Kasumi-1 (cell line): ENCODE data around the gene SLC26A11.
A peak's percentile ranks its signal among the peaks of the same experiment; 100 is the strongest.
"Not testable (repeated sequence)": the region's sequence is repeated elsewhere in the genome, so short reads cannot be mapped to it uniquely, and the experiment has no call there.

Experiments used
- DNase-seq, 2 experiments: peaks; one replicate each; lab custom pipeline; 2025; lab: John Stamatoyannopoulos, UW

SLC26A11 gene

DNA sequence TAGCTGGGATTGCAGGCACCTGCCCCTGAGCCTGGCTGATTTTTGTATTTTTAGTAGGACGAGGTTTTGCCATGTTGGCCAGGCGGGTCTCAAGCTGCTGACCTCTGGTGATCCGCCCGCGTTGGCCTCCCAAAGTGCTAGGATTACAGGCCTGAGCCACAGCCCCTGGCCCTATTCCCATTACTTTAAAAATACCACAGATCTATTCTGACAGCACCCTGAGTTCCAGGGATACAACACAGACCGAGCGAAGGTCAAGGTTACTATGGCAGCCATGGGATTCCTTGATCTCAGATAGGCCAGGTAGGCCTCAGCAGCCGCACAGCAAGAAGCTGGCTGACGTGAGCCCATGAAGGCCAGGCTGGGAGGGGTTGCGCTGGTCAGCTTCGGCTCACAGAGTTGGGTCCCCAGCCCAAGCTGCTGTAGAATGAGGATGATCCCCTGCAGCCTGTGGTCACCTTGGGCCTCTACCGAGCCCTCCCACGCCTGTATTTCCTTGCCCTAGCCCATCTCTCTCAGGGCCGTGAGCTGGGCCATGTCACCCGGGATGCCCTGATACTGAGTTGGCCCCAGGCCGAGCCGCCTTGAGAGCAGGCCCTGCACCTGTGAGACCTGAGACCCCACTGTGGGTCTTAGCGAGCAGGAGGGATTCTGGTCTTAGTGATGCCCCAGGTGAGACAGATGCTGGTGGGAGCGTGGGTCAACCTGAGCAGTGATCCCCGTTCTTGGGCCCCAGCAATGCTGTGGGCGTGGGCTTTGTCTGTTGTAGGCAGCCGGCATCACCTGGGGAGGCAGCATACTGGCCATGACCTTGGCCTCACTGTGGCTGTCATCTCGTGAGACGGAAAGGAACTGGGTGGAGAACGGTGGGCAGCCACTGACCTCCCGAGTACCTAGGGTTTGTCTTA is 23.6 kb downstream of the SLC26A11 start:
- no peak for DNase-seq

DNA sequence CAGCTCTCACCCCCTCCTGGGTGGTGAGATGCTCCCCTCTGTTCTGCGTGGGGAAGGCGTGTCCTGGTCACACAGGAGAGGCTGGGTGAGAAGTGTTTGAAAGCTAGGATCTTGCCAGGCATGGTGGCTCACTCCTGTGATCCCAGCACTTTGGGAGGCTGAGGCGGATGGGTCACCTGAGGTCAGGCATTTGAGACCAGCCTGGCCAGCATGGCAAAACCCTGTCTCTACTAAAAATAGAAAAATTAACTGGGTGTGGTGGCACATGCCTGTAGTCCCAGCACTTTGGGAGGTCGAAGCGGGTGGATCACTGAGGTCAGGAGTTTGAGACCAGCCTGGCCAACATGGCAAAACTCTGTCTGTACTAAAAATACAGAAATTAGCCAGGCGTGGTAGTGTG is 24.2 kb downstream of the SLC26A11 start:
- not testable (repeated sequence) for DNase-seq

DNA sequence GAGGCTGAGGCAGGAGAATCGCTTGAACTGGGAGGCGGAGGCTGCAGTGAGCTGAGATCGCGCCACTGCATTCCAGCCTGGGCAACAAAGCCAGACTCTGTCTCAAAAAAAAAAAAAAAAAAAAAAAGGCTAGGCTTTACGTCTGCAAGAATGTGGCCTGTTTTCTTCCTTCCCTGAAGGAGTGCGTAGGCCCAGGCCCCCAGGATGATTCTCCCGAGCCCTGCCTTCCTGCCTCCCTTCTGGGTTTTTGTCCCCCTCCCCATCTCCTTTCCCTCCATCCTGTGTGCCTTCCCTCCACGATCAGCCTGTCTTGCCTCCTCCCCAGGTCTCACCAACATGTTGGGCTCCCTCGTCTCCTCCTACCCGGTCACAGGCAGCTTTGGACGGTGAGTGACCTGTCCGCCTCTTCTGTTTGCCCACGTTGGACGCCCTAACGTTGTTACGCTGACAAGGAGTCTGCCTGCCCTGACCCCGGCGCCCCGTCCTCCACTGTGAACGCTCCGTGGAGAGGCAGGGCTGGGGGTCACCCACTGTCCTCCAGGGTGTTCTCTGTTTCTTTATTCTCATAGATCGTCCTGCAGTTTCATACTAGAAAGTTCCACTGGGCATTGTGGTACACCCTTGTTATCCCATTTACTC is 24.8 kb downstream of the SLC26A11 start:
- DNase-seq: no peak

DNA sequence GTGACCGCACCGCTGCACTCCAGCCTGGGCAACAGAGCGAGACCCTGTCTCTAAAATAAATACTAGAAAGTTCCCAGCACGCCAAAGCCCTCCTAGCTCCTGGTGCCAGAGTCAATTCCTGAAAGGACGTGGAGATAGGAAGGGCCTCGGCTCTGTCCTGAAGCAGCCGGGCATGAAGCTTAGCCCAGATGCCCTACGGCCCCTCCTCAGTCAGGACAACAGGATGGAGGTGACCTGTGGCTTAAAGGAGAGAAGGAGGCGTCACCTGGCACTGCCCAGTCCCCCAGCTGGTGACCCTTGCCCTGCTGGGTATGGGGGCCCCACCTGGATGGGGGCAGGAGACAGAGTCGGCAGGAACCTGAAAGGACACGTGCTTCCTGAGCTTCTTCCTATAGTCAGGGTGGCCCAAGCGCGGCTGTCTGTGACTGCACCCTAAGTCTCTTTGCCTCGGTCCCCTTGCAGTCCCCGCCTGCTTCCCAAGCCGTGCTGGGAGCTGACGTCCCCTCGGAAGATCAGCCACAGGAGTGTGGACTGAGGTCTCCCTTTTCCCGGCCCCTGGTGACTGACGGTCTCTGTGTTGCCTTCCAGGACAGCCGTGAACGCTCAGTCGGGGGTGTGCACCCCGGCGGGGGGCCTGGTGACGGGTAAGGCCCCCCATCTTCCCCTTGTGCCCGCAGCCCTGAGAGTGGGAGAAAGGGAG is 25.5 kb downstream of the SLC26A11 start:
- no peak for DNase-seq

DNA sequence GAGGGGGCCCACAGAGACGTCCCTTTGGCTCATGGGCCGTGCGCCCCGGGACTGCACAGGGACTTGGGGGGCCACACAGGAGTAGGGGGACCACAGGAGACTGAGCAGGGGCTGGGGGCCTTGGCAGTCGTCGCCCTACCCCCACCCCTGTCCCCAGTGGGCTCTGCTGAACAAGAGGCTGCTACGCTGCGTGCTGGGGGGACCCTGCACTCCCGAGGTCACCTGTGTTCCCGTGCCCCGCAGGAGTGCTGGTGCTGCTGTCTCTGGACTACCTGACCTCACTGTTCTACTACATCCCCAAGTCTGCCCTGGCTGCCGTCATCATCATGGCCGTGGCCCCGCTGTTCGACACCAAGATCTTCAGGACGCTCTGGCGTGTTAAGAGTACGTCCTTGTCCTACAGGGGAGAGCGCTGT is 26.0 kb downstream of the SLC26A11 start:
- DNase-seq: no peak

DNA sequence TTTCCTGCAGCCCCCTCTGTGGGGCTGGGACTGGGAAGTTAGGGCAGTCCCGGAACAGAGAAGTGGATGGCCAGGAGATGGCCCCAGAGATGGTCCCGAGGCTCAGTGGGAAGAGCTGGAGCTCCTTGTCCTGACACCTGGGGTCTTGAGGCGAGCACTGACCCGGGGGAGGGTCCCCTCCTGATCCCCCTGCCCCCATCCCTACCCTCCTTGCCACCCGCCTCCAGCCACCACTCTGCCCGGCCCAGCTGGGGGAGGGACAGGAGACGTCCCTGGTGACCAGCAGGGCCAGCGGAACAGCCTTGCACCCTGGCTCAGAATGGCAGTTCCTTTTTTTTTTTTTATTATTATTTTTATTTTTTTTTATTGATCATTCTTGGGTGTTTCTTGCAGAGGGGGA is 26.5 kb downstream of the SLC26A11 start:
- no peak for DNase-seq

DNA sequence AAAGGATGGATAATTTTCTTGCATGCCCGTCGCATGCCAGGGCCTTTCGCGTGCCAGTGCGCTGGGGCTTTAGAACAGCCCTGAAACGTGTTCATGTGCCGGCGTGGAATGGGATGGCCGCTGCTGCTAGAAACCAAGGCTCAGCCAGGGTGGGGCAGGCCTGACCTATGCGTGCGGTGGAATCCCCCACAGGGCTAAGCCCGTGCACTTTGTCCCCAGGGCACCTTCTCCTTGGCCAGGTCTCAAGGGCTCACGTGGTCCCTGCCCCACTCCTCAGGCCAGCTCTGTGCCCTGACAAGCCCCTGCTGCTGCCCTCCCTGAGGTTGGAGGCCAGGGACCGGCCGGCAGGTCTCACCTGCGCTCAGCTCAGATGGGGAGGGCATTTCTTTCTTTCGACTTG is 27.3 kb downstream of the SLC26A11 start:
- no peak for DNase-seq

DNA sequence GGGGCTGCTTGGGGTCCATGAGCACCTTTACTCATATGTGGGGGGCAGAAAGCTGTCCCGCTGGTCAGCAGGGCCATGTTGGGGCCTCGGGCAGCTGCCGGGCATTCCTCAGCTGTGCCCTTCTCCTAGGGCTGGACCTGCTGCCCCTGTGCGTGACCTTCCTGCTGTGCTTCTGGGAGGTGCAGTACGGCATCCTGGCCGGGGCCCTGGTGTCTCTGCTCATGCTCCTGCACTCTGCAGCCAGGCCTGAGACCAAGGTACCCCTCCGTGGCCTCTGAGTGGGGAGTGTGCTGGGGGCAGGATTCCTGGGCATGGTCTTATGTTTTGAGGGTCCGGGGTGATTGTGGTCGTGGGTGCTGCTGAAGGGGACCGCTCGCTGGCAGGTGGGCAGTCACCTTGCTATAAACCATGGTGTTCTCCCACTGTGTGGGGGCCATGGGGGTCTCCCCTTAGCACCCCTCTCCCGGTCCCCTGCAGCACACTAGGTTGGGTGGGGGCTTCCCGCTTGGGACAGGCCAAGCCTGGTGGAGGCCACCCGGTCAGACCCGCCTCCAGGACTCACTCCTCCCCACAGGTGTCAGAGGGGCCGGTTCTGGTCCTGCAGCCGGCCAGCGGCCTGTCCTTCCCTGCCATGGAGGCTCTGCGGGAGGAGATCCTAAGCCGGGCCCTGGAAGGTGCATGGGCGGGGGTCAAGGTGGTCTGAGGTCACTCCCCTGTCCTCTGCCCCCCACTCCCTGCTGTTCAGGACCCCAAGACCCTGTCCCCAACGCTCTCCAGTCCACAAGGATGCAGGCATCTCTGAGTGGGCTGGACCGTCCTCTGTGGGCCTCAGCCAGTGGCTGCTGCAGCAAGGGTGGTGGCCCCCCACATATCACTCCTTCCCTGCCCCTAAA is 28.0 kb downstream of the SLC26A11 start:
- DNase-seq: no peak

DNA sequence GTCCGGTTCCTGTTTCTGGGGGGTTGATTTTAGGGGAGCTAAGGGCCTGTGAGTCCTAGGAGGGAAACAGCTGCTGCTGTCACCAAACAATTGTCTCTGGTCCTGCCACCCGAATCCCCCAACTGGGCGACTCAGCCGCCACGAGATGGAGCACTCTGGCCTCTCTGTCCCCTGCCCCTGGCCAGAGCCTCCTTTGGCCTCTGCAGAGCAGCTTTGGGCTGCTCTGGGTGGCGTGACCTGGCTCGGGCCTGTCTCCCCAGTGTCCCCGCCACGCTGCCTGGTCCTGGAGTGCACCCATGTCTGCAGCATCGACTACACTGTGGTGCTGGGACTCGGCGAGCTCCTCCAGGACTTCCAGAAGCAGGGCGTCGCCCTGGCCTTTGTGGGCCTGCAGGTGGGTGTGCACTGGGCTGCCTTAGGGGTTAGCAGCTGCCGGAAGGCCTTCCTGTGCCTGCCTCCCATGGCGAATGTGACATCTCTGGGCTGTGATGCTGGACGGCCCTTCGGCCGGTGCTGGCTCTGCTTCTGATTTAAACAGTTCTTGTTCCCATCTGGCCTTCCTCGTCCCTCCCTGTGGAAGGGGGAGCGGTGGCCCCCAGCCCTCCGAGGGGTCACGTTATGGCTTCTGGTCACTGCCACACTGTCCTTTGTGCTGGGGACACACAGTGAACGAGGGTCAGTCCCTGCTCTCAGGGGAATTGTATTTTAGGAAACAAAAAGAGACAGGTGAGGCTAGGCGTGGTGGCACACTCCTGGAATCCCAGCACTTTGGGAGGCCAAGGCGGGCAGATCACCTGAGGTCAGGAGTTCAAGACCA is 28.9 kb downstream of the SLC26A11 start:
- DNase-seq: no peak

DNA sequence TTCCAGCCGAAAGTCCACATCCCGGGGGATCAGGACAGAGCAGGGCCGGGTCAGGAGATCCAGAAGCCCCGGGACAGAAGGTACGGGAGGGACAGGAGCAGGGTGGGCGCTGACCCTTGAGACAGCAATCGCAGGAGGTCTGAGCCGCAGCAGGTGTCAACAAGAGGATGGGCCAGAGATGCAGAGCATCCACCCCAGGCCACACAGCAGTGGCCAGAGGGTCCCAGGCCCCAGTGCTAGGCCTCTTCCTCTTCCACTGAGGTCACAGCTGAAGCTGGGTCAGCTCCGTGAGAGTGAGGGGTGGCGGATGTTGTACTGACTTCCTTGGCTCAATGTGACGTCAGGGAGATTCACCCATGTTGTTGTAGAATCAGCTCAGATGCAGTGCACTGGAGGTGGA is 31.7 kb downstream of the SLC26A11 start:
- DNase-seq: no peak

DNA sequence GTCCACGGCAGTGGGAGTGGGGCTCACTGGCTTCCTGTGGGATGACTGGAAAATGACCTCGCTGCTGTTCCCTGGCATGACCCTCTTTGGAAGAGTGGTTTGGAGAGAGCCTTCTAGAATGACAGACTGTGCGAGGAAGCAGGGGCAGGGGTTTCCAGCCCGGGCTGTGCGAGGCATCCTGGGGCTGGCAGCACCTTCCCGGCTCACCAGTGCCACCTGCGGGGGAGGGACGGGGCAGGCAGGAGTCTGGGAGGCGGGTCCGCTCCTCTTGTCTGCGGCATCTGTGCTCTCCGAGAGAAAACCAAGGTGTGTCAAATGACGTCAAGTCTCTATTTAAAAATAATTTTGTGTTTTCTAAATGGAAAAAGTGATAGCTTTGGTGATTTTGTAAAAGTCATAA is 32.6 kb downstream of the SLC26A11 start:
- DNase-seq: peak; percentile 24 to 66

DNA sequence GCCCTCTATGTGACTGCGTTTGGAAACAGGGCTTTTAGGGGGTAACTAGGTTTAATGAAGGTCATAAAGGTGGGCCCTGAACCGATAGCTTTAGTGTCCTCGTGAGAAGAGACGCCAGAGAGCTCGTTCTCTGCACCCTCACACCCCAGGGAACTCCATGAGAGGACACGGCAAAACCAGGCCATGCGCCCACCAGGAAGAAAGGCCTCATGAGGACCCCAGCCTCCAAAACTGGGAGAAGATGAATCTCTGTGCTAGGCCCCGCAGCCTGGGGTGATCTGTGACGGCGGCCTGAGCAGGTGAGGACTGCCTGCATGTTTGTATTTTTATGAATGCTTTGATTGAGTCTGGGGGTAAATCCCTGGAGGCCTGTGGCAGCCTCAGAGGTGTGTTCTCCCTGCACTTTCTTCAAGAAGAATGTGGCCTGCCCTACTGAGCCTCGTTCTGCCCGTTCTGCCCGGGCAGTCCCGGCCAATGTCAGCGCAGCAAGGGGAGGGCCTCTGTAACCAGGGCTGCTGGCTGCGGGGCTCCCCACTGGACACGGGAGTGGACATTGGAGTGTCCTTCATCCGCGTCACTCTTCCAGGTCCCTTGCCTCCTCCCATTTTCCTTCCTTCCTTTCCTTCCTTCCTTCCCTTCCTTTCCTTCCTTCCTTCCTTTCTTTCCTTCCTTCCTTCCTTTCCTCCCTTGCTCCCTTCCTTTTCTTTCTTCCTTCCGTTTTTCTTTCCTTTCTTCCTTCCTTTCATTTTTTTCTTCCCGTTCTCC is 33.6 kb downstream of the SLC26A11 start:
- no peak for DNase-seq

DNA sequence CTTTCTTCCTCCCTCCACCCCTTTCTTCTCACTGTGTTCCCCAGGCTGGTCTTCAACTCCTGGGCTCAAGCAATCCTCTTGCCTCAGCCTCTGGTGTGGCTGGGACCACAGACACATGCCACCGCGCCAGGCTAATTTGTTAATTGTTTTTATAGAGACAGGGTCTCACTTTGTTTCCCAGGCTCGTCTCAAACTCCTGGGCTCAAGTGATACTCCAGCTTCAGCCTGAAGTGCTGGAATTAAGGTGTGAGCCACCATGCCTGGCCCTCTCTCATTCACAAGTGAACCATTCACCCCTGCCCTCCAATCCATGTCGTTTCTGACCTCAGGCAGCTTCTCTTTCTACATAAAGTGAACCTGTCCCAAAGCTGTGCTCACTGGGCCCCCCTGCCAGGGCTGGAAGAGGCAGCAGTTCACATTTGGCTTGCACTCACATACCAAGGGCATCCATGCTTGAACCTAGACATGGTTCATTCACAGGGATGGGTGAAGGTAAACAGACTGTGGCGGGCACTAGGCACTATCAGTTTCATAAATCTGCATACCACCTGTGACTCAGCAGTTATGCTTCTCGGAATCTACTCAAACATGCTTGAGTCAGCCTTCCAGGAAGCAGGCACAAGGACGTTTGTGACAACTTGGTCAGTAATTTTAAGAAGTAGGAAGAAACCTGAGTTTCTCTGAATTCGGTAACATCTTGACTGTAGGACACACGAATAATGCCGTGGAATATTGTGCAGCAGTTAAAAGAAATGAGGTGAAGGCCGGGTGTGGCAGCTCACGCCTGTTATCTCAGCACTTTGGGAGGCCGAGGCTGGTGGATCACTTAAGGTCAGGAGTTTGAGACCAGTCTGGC is 34.4 kb downstream of the SLC26A11 start:
- no peak for DNase-seq

DNA sequence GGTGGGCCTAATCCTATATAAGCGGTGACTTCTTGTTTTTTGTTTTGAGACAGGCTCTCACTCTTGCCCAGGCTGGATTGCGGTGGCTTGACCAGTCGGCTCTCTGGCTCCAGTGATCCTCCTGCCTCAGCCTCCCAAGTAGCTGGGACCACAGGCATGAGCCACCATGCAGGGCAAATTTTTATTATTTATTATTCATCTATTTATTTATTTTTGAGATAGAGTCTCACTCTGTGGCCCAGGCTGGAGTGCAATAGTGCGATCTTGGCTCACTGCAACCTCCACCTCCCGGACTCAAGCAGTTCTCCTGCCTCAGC is 35.8 kb downstream of the SLC26A11 start:
- no peak for DNase-seq

DNA sequence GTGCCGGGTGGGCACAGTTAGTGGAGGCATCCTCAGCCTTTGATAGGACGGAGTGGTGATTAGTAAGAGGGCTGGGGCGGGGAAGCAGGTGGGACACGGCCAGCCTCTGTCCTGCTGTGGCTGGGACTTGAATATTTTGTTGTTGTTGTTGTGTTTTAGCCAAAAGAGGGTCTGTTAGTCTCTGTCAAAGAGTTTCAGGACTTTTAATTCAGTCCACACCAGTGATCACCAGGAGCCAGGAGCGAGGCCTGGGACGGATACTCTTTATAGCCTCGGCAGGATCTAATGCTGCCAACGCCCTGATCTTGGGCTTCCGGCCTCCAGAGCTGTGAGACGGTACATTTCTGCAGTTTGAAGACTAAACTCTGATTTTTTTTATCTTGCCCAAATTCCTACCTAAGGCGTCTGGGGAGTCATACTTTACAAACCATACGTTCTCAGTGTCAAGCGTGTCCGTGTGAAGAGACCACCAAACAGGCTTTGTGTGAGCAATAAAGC is 37.5 kb downstream of the SLC26A11 start:
- no peak for DNase-seq

DNA sequence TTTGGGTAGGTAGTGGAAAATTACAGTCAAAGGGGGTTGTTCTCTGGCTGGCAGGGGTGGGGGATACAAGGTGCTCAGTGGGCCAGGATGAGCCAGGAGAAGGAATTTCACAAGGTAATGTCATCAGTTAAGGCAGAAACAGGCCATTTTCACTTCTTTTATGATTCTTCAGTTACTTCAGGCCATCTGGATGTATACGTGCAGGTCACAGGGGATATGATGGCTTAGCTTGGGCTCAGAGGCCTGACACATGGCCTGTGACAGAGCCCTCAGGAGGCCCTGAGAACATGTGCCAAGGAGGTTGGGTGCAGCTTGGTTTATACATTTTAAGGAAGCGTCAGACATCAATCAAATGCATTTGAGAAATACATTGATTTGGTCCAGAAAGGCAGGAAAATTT is 38.1 kb downstream of the SLC26A11 start:
- DNase-seq: not testable (repeated sequence)

DNA sequence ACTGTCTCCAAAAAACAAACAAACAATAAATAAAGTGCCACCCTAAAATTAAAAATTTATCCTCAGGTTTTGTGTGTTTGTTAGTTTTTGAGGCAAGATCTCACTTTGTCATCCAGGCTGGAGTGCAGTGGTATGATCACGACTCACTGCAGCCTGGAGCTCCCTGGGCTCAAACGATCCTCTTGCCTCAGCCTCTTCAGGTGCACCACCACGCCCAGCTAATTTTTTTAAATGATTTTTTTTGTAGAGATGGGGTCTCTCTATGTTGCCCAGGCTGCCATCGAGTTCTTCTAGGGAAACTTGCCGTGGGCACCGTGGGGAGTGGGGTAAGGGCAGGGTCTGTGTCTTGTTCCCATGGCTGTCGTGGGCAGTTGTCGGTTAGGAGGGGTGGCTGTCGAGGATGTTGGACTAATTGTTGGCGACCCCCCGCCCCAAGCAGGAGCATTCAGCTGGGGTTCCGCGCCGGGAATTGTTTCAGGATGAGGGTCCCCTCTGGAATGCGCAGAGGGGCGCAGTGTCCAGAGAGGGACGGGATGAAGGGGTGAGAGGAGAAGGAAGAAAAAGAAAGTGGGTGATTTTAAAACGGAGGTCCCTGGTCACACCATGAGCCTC is 39.3 kb downstream of the SLC26A11 start:
- DNase-seq: no peak

DNA sequence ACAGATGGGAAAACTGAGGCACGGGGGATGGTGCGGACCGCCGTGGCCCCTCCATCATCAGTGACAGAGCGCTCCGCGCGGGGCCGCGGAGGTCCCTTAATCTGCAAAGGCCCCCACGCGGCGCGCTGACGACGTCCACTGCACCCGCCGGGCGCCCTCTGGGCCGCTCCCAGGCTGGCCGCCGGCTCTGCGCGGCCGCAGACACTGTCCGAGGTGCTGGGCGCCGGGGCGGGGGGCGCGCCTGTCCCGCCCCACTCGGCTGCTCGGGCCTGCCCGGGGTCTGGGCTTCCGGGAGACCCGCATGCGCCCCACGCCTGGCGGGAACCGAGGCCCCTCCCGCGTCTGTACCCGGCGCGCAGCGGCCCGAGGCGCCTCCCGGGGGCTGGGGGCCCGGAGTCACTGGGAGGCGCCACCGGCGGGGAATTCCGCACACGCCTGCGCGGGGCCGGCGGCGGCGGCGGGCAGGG is 39.9 kb downstream of the SLC26A11 start:
- DNase-seq: peak; percentile 32 to 42

DNA sequence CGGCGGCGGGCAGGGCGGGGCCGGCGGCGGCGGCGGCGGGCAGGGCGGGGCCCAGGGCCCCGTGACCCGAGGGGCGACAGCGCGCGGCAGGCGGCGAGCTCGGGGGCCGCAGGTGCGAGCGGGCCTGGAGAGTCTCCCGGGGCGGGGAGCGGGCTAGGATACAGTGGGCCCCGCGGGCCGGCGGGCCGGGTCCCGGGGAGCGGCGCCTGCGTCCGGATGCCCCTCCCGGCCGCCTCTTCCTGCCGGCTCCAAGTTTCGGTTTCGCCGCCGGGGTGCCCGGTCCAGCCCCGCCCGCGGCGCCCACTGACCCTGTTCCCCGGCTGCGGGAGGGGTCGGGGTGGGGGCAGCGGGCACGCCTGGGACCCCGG is 40.5 kb downstream of the SLC26A11 start, which contains the start of gene RNF213:
TSS of gene RNF213 (plus strand) at position 62 of the 368 bp plus-strand sequence. CDS start 2,830 bp downstream, outside the sequence.
- DNase-seq: no peak
